ENCODE measurements around the gene PTPRD.

- TF ChIP-seq YY1 (IDR thresholded peaks at IDR 0.05; ENCODE audit: insufficient read depth, insufficient read length) (no peak), ZNF274 (IDR thresholded peaks at IDR 0.05; ENCODE audit: low read depth, low read length) (no peak), SUZ12 (IDR thresholded peaks at IDR 0.05; ENCODE audit: extremely low read depth, insufficient read depth, insufficient read length) (no peak)
These were observed 1899.5 kb downstream of the PTPRD start for GRCh38 chr9:8713149-8713810.
